DMS79 (cell line): ENCODE results near the gene RPS6KA1.
"Not testable (repeated sequence)": the region's sequence is repeated elsewhere in the genome, so short reads cannot be mapped to it uniquely, and the experiment has no call there.

Experiments
- DNase-seq: peaks from one replicate; lab custom pipeline; 2025; lab: John Stamatoyannopoulos, UW

RPS6KA1 gene

DNA sequence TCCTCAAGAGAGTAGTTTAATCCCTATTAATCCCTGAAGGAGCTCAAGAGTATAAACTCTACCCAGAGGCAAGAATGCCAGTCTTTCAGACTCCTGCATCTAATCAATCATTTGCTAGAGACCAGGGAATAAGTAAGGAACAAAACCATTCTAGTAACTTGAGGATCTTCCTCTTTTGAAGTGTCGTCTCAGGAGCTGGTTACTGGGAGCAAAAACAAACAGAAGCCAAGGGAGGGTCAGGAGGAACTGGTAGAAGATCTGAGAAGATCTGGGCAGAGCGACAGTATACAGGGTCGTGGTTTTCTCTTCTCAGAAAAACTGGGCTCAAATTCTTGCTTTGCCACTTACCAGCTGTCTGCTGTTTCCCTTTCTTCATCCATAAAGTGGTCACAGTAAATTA is 69.3 kb downstream of the RPS6KA1 start:
- no peak for DNase-seq

DNA sequence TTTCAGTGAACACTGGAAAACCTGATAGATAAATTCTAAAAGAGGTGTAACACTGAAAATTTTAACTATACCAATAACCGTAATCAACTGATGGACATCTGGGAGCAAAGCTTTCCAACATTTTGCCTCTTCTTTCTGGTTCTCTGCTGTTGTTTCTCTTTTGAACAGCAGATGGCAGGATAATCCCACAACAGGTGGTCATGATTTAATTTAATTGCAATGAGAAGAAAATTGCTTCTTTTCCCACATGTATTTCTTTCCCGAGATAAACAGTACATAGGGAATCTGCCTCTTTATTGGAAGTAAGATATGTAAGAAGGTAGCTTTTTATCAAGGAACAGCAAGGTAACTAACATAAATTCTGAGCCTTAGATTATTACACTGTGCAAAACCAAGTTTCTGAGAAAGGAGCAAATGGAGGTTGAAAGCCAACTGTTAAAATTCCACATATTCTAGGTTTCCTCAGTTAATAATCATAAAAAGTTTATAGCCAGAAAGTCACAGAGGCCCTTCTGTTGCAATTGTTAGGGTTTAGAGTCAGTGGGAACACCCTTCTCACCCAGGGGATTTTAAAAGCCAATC is 72.9 kb downstream of the RPS6KA1 start:
- peak; percentile 40 for DNase-seq

DNA sequence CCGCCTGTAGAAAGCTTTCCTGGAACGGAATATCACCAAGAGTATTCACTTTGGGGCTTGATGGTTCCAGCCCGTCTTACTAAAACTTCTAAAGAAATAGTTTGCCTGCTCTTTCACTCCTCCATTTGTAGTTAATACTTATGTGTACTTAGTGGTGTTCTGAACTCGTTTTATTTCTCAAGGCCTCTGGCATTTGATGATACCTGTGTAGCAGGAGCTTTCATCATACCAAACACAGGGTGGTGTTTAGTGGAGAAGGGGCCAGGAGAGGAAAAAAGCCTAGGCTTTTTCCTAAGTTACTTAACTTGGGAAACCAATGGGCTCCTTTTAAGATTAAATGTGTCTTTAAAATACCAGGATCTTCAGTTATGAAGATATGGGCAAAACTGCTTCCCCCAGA is 74.3 kb downstream of the RPS6KA1 start:
- DNase-seq, result no peak

DNA sequence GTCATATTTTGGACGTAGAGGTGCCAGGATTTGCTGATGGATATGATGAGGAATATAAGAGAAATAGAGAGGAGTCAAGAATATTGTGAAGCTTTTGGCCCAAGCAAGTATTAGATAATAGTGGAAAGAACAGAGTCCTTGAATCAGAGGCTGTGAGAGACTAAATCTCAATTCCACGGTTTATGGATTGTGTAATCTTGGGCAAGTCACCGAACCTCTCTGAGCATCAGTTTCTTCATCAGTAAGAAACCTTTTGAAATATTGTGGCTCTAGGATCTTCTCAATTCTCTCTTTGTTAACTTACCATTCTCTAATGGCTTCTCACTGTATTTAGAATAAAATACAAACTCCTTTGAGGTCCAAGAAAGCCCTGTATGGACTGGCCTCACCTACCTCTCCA is 77.6 kb downstream of the RPS6KA1 start:
- no peak for DNase-seq

DNA sequence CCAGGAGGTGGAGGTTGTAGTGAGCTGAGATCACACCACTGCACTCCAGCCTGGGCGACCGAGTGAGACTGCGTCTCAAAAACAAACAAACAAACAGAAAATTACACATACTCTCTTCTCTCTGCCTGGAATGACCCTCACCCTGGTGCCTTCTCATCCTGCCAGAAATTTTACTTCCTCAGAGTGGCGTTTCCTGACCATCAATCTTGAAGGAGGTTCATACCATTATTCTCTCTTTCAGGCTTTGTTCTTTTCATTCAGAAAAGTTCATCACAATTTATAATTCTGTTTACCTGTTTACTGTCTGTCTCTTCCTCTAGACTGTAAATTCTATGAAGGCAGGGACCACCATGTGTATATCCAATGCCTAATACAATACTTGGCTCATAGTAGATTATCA is 79.3 kb downstream of the RPS6KA1 start:
- DNase-seq, result no peak

DNA sequence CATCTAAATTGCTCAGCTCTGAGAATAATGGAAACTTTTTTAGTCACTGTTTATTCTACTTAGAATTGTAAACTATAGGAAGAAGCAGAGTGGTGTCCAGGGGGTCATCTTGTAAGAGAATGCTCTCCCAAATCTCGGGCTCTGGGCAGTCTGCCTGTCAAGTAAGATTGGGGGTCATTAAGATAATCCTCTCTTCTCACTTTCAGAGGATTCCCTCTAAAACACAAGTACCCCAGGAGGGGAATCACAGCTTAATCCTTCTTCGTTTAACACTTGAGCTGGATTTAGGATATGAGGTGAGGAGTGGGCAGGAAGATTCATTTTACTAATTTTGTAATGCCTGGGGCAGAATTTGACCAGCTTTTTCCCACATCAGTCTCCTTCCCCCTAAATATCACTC is 81.2 kb downstream of the RPS6KA1 start:
- DNase-seq, result no peak

DNA sequence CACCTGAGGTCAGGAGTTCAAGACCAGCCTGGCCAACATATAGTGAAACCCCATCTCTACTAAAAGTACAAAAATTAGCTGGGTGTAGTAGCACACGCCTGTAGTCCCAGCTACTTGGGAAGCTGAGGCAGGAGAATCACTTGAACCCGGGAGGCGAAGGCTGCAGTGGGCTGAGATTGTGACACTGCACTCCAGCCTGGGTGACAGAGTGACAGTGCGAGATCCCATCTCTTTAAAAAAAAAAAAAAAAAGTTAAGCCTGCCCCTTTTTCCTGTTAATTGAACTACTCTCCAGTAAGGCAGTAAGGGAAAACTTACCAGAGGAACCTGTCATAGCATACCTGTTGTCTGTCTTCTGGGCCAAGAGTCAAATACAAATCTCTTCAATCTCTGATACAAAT is 83.1 kb downstream of the RPS6KA1 start:
- DNase-seq, result not testable (repeated sequence)

DNA sequence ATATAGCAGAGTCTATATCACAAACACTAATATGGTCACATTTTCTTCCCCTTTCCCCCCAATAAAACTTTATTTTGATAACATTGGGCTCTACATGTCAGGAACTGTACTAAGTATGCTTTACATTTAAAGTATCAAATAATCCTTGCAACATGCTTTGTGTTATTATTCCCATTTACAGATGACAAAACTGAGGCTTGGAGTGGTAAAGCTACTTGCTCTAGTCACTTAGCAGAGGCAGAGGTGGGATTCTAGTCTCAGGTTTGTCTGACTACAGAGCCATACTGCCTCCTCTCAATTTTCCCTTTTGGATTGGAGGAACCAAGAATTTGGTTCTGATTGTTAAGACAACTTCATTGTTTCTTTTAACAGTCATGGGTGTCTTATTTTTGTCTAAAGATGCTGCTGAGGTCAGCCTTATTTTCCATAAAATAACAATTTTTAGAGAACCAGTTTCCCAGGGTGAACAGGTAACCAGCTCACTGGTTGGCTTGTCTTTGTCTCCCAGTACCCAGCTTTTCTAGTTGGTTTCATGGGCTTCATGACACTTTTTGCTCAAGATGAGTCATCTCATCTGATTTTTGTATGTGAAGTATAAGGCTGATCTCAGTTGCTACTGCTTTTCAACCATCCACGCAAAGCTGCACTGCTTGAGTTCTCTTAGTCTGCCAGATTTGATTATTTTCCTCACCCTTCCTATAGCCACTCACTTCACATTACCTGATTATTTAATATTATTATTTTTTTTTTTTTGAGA is 85.3 kb downstream of the RPS6KA1 start:
- no peak for DNase-seq

DNA sequence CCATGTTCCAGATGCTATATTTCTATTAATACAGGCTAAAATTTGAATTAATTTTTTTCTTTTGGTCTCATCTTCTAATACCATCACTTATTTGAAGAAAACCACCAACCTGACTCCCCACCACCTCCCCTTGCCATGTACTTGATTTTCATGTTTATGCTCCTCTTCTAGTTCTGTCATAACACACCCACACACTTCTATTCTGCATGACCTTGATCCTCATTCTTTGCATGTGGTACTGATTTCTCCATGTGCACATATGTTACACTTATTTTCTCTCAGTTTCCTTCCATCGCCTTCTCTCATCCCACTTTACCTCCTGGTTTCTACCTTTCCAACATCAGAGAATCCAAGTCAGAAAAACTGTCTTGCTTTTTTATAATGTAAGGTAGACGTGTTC is 87.3 kb downstream of the RPS6KA1 start:
- DNase-seq, result no peak

DNA sequence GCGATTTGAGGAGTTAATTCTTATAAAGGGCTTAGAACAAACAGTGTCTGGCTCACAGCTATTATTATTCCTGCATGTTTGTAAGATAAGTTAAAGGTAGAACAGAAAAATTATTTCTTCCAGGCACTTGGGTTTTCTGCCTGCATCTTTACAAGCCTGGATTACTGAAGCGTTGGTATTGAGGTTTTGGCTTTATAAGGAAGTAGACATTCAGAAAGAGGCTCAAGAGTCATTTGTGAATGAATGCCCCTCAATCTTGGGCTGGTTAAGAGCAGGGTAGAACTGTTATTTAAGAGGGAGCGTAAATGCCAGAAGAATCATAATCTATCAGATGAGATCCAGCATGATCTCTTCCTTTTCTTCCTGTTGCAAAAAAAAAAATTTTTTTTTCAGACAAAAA is 89.0 kb downstream of the RPS6KA1 start:
- no peak for DNase-seq
